Measurements from ENCODE around the gene SREBF2.

DNA sequence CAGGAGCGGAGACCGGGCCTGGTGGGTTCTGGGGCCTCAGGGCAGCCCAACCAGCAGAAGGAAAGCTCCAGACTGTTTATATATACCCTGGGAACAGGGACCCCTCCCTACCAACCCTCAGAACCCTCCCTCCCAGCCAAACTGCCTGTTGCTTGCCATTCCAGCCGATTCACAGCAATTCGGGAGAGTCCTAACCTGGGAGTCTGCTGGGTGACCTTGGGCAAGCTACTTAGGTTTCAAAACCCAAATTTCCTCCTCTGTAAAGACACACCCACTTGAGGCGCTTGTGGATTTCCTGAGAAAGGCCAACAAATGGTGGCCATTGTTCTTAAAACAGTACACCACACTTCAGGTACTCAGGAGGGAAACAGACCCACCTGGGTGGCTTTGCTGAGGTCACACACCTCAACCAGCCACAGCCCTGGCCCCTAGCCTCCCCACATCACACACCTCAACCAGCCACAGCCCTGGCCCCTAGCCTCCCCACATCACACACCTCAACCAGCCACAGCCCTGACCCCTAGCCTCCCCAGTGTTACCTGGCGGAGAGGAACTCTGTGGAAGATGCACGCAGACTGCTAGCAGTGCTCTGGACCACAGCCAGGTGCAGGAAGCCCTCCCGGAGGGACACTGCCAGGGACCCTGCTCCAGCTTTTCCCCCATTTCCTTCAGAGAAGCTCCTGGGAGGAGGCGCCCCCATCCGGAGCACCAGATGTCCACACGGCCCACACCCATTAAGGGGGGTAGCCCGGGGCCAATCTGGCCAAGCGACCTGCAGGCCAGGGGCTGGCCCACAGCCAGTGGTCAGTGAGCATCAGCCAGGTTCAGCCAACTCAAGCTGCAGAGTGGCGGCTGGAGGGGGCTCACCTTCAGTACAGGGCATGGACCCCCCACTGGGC, 75.8 kb downstream of the SREBF2 start:
- TF ChIP-seq POLR2AphosphoS5 (IDR thresholded peaks at IDR 0.05; ENCODE audit: insufficient read depth, low read depth, low read length) (no peak), EZH2 (IDR thresholded peaks at IDR 0.05; ENCODE audit: borderline replicate concordance, low read depth, low read length, severe bottlenecking) (no peak)
- TF ChIP-seq, protein P1, sequence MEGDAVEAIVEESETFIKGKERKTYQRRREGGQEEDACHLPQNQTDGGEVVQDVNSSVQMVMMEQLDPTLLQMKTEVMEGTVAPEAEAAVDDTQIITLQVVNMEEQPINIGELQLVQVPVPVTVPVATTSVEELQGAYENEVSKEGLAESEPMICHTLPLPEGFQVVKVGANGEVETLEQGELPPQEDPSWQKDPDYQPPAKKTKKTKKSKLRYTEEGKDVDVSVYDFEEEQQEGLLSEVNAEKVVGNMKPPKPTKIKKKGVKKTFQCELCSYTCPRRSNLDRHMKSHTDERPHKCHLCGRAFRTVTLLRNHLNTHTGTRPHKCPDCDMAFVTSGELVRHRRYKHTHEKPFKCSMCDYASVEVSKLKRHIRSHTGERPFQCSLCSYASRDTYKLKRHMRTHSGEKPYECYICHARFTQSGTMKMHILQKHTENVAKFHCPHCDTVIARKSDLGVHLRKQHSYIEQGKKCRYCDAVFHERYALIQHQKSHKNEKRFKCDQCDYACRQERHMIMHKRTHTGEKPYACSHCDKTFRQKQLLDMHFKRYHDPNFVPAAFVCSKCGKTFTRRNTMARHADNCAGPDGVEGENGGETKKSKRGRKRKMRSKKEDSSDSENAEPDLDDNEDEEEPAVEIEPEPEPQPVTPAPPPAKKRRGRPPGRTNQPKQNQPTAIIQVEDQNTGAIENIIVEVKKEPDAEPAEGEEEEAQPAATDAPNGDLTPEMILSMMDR (IDR thresholded peaks at IDR 0.05; ENCODE audit: extremely low read depth in 1 of 2, insufficient read depth in 1 of 2, low read depth in 1 of 2, low read length in 2 of 2) = no peak

Measured in endothelial cell of umbilical vein (primary cell).